NT2/D1 (cell line): ENCODE data around the gene ZNF45.
A peak's percentile ranks its signal among the peaks of the same experiment; 100 is the strongest.

Source experiments
- DNase-seq: peaks from one replicate; pipeline ENCODE4 v3.0.0-alpha.2; 2011; ENCODE audit warnings: low read depth, low spot score
- H3K27me3 ChIP-seq: 2 replicates; pipeline ENCODE4 v1.6.0; 2011; ENCODE audit warnings: mild to moderate bottlenecking; ENCODE audit not compliant: insufficient read length, insufficient read depth
- H3K36me3 ChIP-seq: 2 replicates; pipeline ENCODE4 v1.6.1; 2011; ENCODE audit warnings: mild to moderate bottlenecking, low read length, mixed read lengths; ENCODE audit not compliant: insufficient read depth, insufficient read length
- H3K4me1 ChIP-seq: 2 replicates; pipeline ENCODE4 v1.5.1; 2011; ENCODE audit not compliant: insufficient read depth, insufficient read length
- H3K4me3 ChIP-seq: 2 replicates; pipeline ENCODE4 v1.5.1; 2011; ENCODE audit warnings: low read depth; ENCODE audit not compliant: insufficient read length
- H3K9ac ChIP-seq: 2 replicates; pipeline ENCODE4 v1.6.0; 2011; ENCODE audit warnings: low read depth; ENCODE audit not compliant: insufficient read length
- H3K9me3 ChIP-seq: 2 replicates; pipeline ENCODE4 v1.5.1; 2011; ENCODE audit warnings: mild to moderate bottlenecking, low read length; ENCODE audit not compliant: insufficient read depth
- SUZ12 ChIP-seq: IDR thresholded peaks from 2 replicates; pipeline ENCODE4 v1.6.1; 2011; ENCODE audit not compliant: insufficient read length, insufficient read depth; ENCODE audit errors: extremely low read depth
- YY1 ChIP-seq: IDR thresholded peaks from 2 replicates; pipeline ENCODE4 v1.6.1; 2011; ENCODE audit not compliant: insufficient read length, insufficient read depth
- ZNF274 ChIP-seq: IDR thresholded peaks from 2 replicates; pipeline ENCODE4 v1.6.1; 2011; ENCODE audit warnings: mild to moderate bottlenecking, low read depth, low read length

Gene ZNF45

DNA sequence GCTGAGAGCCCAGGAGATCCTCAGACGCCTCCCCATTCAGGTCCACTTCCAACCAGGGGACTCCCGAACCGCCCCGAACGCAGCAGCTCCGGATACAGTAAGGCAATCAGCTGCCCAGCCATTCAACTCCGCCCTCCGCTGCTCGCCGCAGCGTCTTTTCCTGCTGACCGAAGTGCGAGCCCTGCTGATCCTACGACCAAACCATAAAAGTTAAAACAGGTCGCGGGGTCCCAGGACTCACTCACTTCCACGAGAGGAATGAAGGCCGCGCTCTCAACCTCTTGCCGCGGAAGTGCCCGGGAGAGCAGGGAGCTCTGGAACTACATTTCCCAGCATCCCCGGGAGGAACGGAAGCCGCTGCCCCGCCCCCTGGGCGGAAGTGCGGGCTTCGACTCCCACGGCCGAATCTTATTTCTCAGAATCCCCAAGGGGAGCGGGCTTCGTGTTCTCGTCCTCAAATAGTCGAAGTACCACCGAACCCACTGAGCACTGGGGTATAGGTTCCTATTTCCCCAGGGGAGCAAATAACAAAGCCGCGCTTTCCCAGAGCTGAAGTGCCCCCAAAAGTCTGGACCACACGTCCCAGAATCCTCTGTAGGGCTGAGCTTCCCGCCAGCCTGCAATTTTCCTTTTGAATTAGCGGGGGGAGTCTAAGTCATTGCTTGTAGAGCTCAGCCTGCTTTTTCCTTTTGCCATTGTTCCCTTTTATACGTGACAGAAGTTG, at the start of gene ZNF45:
TSS of gene ZNF45 (minus strand) at position 298 of the 724 bp plus-strand sequence. CDS start 13,097 bp downstream, outside the sequence.
- TF ChIP-seq YY1 = no peak
- TF ChIP-seq SUZ12 = no peak
- no peak for TF ChIP-seq ZNF274
- H3K4me3 ChIP-seq = peak within 1 kb of the TSS; percentile 81
- peak; percentile 57 for DNase-seq
- H3K36me3 ChIP-seq = peaks cover 30% of the 10 kb centered on the region
- H3K9me3 ChIP-seq = no peaks in the 10 kb centered on the region
- H3K4me1 ChIP-seq = no peaks in the 10 kb centered on the region
- no peaks in the 10 kb centered on the region for H3K27me3 ChIP-seq
- peak within 1 kb of the TSS; percentile 92 for H3K9ac ChIP-seq

DNA sequence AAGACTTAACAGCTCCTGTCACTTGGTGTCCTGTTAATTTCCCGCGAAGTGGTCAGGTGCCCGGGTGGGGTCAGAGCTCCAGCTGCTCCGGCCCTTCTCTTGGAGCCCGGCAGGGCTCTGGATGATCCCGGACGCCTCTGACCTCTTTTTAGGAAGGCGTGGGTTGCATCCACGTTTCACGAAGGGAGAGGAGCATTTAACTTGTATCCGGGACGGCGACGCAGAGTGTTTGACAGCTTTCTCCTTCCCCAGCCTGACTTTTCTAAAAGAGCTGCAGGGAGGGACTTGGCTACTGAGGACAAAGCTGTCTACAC, 49.6 kb upstream of the ZNF45 start:
- H3K4me3 ChIP-seq = peak overlapping the region; percentile 55
- no peaks in the 10 kb centered on the region for H3K9me3 ChIP-seq
- peaks cover 14% of the 10 kb centered on the region for H3K36me3 ChIP-seq
- DNase-seq = no peak
- TF ChIP-seq ZNF274 (no peak), SUZ12 (no peak), YY1 (no peak)
- no peaks in the 10 kb centered on the region for H3K27me3 ChIP-seq
- no peaks in the 10 kb centered on the region for H3K4me1 ChIP-seq
- H3K9ac ChIP-seq = peak overlapping the region; percentile 75

GRCh38 chr19:43983912-43984686, 49.0 kb upstream of the ZNF45 start, which contains the start of gene ZNF155:
ZNF155 (plus strand) TSS chr19:43984188; CDS start chr19:43988544, 4,356 bp downstream.
- H3K27me3 ChIP-seq = no peaks in the 10 kb centered on the region
- no peaks in the 10 kb centered on the region for H3K4me1 ChIP-seq
- peak within 1 kb of the TSS; percentile 75 for H3K9ac ChIP-seq
- H3K36me3 ChIP-seq = peaks cover 8% of the 10 kb centered on the region
- DNase-seq = peak; percentile 92
- TF ChIP-seq SUZ12 = no peak
- no peak for TF ChIP-seq YY1
- TF ChIP-seq ZNF274 = no peak
- no peaks in the 10 kb centered on the region for H3K9me3 ChIP-seq
- H3K4me3 ChIP-seq = peak within 1 kb of the TSS; percentile 55

DNA sequence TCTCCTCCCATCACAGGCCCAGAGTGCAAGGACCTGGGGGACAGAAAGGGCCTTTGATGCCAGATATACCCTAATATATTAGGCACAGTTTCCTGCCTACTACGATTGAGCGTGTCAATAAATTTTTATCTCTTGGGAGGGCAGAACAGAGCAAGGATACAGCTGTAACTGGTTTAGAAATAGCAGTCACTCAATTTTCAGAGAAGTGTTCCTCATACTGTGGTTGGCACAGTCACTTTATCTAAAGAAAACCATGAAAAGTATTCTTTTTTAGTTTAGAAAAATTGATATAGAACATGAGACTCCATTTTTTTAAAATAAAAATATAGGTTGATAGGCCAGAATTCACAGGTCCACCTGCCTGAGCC, 48.4 kb upstream of the ZNF45 start:
- TF ChIP-seq YY1 = no peak
- no peak for TF ChIP-seq ZNF274
- no peak for TF ChIP-seq SUZ12
- Histone ChIP-seq H3K9ac (no peak overlapping the region), H3K9me3 (no peaks in the 10 kb centered on the region), H3K4me3 (no peak overlapping the region), H3K36me3 (peaks cover 4% of the 10 kb centered on the region), H3K27me3 (no peaks in the 10 kb centered on the region), H3K4me1 (no peaks in the 10 kb centered on the region)
- DNase-seq = no peak

- no peak overlapping the region for H3K4me3 ChIP-seq
- H3K9ac ChIP-seq = no peak overlapping the region
- H3K36me3 ChIP-seq = no peaks in the 10 kb centered on the region
- no peaks in the 10 kb centered on the region for H3K27me3 ChIP-seq
- TF ChIP-seq SUZ12 (no peak), YY1 (no peak), ZNF274 (no peak)
- DNase-seq = no peak
- H3K9me3 ChIP-seq = peaks cover 6% of the 10 kb centered on the region; the same call in 1 of the 2 replicates
- no peaks in the 10 kb centered on the region for H3K4me1 ChIP-seq
Observed at GRCh38 chr19:43976732-43977131, 41.6 kb upstream of the ZNF45 start.

- no peaks in the 10 kb centered on the region for H3K4me1 ChIP-seq
- TF ChIP-seq ZNF274 (no peak), YY1 (no peak), SUZ12 (no peak)
- no peak overlapping the region for H3K9ac ChIP-seq
- no peak overlapping the region for H3K4me3 ChIP-seq
- H3K27me3 ChIP-seq = no peaks in the 10 kb centered on the region
- no peak for DNase-seq
- peaks cover 93% of the 10 kb centered on the region for H3K9me3 ChIP-seq
- peaks cover 69% of the 10 kb centered on the region for H3K36me3 ChIP-seq
Observed at GRCh38 chr19:43966079-43966694, 31.1 kb upstream of the ZNF45 start.

- H3K9ac ChIP-seq = no peak overlapping the region
- H3K27me3 ChIP-seq = no peaks in the 10 kb centered on the region
- peaks cover 70% of the 10 kb centered on the region for H3K9me3 ChIP-seq
- no peaks in the 10 kb centered on the region for H3K4me1 ChIP-seq
- no peak overlapping the region for H3K4me3 ChIP-seq
- no peak for TF ChIP-seq YY1
- no peak for DNase-seq
- peaks cover 40% of the 10 kb centered on the region for H3K36me3 ChIP-seq
Observed at GRCh38 chr19:43960411-43960810, 25.3 kb upstream of the ZNF45 start.
